ENCODE measurements around the gene TNIK.

The TNIK gene

DNA sequence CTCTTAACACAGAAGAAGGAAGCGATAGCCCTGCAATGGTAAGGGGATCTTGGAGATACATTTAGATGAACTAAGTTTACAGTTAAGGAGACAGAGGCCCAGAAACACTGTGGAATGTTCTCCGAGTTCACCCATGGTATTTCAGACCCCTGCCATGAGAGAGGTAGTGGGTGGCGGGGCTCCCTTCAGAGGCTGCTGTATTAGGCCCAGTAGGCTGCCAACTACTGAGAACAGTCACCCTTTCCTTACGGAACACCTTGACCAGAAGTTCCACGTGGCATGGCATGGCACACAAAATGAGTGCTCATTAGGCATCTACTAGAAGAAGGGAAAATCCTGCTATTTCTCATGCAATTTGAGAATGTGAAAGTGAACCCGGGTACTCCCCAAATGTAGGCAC is 195.4 kb downstream of the TNIK start:
- in situ Hi-C loops (cut with MboI; ENCODE audit: low sequenced_read_pairs, unreplicated experiment) = no loop called here
- no peak for DNase-seq (ENCODE audit: low spot score)
- TF ChIP-seq, protein P1, sequence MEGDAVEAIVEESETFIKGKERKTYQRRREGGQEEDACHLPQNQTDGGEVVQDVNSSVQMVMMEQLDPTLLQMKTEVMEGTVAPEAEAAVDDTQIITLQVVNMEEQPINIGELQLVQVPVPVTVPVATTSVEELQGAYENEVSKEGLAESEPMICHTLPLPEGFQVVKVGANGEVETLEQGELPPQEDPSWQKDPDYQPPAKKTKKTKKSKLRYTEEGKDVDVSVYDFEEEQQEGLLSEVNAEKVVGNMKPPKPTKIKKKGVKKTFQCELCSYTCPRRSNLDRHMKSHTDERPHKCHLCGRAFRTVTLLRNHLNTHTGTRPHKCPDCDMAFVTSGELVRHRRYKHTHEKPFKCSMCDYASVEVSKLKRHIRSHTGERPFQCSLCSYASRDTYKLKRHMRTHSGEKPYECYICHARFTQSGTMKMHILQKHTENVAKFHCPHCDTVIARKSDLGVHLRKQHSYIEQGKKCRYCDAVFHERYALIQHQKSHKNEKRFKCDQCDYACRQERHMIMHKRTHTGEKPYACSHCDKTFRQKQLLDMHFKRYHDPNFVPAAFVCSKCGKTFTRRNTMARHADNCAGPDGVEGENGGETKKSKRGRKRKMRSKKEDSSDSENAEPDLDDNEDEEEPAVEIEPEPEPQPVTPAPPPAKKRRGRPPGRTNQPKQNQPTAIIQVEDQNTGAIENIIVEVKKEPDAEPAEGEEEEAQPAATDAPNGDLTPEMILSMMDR (IDR thresholded peaks at IDR 0.05; ENCODE audit: borderline replicate concordance, control extremely low read depth, extremely low read depth, insufficient read depth, missing control alignments) = no peak

GRCh38 chr3:171262431-171262830 is 197.8 kb downstream of the TNIK start:
- in situ Hi-C loops (cut with MboI; ENCODE audit: low sequenced_read_pairs, unreplicated experiment) = no loop called here
- DNase-seq (ENCODE audit: low spot score) = no peak
- TF ChIP-seq, protein P1 (IDR thresholded peaks at IDR 0.05; ENCODE audit: borderline replicate concordance, control extremely low read depth, extremely low read depth, insufficient read depth, missing control alignments) = no peak

GRCh38 chr3:171261487-171261886 is 198.7 kb downstream of the TNIK start:
- DNase-seq (ENCODE audit: low spot score) = no peak
- TF ChIP-seq, protein P1 (IDR thresholded peaks at IDR 0.05; ENCODE audit: borderline replicate concordance, control extremely low read depth, extremely low read depth, insufficient read depth, missing control alignments) = no peak
- in situ Hi-C loops (cut with MboI; ENCODE audit: low sequenced_read_pairs, unreplicated experiment) = no loop called here

- in situ Hi-C loops (cut with MboI; ENCODE audit: low sequenced_read_pairs, unreplicated experiment) = no loop called here
- DNase-seq (ENCODE audit: low spot score) = no peak
- TF ChIP-seq, protein P1 (IDR thresholded peaks at IDR 0.05; ENCODE audit: borderline replicate concordance, control extremely low read depth, extremely low read depth, insufficient read depth, missing control alignments) = no peak
Observed at GRCh38 chr3:171260899-171261298, 199.3 kb downstream of the TNIK start.

- in situ Hi-C loops (cut with MboI; ENCODE audit: low sequenced_read_pairs, unreplicated experiment) = no loop called here
Observed at GRCh38 chr3:171260466-171260865, 199.7 kb downstream of the TNIK start.

GRCh38 chr3:171258316-171258715 is 201.9 kb downstream of the TNIK start:
- DNase-seq (ENCODE audit: low spot score) = no peak
- in situ Hi-C loops (cut with MboI; ENCODE audit: low sequenced_read_pairs, unreplicated experiment) = no loop called here
- TF ChIP-seq, protein P1 (IDR thresholded peaks at IDR 0.05; ENCODE audit: borderline replicate concordance, control extremely low read depth, extremely low read depth, insufficient read depth, missing control alignments) = no peak

More at GRCh38 chr3:171260466-171260865, 199.7 kb downstream of the TNIK start:
- TF ChIP-seq, protein P1 (IDR thresholded peaks at IDR 0.05; ENCODE audit: borderline replicate concordance, control extremely low read depth, extremely low read depth, insufficient read depth, missing control alignments) = no peak
- no peak for DNase-seq (ENCODE audit: low spot score)

All from GM13976 (cell line).